Epithelial cell of esophagus (primary cell): Measurements from ENCODE around the gene BABAM2.

Experiments used
- DNase-seq: peaks from one replicate; pipeline ENCODE4 v3.0.0; 2010; ENCODE audit warnings: low read depth
- H3K4me3 ChIP-seq: 2 replicates; pipeline ENCODE4 v1.5.1; 2011; ENCODE audit warnings: mild to moderate bottlenecking, low read length, control low read depth
- TF ChIP-seq, protein P1 (sequence below): IDR thresholded peaks from 2 replicates; pipeline ENCODE4 v1.5.1; 2011; ENCODE audit warnings: low read depth, mild to moderate bottlenecking, low read length, control low read depth, inconsistent platforms; ENCODE audit not compliant: insufficient read depth; ENCODE audit errors: missing control alignments

BABAM2 gene

GRCh38 chr2:27854229-27854862, 36.2 kb upstream of the BABAM2 start:
- H3K4me3 ChIP-seq: no peak overlapping the region
- no peak for DNase-seq
- TF ChIP-seq, protein P1, sequence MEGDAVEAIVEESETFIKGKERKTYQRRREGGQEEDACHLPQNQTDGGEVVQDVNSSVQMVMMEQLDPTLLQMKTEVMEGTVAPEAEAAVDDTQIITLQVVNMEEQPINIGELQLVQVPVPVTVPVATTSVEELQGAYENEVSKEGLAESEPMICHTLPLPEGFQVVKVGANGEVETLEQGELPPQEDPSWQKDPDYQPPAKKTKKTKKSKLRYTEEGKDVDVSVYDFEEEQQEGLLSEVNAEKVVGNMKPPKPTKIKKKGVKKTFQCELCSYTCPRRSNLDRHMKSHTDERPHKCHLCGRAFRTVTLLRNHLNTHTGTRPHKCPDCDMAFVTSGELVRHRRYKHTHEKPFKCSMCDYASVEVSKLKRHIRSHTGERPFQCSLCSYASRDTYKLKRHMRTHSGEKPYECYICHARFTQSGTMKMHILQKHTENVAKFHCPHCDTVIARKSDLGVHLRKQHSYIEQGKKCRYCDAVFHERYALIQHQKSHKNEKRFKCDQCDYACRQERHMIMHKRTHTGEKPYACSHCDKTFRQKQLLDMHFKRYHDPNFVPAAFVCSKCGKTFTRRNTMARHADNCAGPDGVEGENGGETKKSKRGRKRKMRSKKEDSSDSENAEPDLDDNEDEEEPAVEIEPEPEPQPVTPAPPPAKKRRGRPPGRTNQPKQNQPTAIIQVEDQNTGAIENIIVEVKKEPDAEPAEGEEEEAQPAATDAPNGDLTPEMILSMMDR: no peak

- DNase-seq: peak; percentile 88
- TF ChIP-seq, protein P1: no peak
Observed at GRCh38 chr2:27855476-27855875, 35.1 kb upstream of the BABAM2 start.

GRCh38 chr2:27856386-27856785, 34.1 kb upstream of the BABAM2 start:
- H3K4me3 ChIP-seq: no peak overlapping the region
- TF ChIP-seq, protein P1: no peak
- no peak for DNase-seq

More at GRCh38 chr2:27855476-27855875, 35.1 kb upstream of the BABAM2 start:
- no peak overlapping the region for H3K4me3 ChIP-seq

- TF ChIP-seq, protein P1: no peak
- no peak overlapping the region for H3K4me3 ChIP-seq
- DNase-seq: no peak
Observed at GRCh38 chr2:27856956-27857355, 33.6 kb upstream of the BABAM2 start.

GRCh38 chr2:27857417-27858172, 32.9 kb upstream of the BABAM2 start:
- TF ChIP-seq, protein P1: no peak
- H3K4me3 ChIP-seq: no peak overlapping the region
- peak; percentile 93 for DNase-seq

- TF ChIP-seq, protein P1: no peak
- peak; percentile 89 for DNase-seq
- no peak overlapping the region for H3K4me3 ChIP-seq
Observed at GRCh38 chr2:27860111-27860510, 30.4 kb upstream of the BABAM2 start.
